Fibroblast of upper back skin (primary cell): ENCODE results near the gene HIPK3.
"Not testable (repeated sequence)": the region's sequence is repeated elsewhere in the genome, so short reads cannot be mapped to it uniquely, and the experiment has no call there.

Source experiments
- DNase-seq: peaks from one replicate; pipeline ENCODE4 v3.0.0-alpha.2; 2013

Gene HIPK3

GRCh38 chr11:33259869-33260268, 2.7 kb downstream of the HIPK3 start:
- DNase-seq: no peak

GRCh38 chr11:33261350-33261749, 4.2 kb downstream of the HIPK3 start:
- not testable (repeated sequence) for DNase-seq

GRCh38 chr11:33262011-33262645, 4.9 kb downstream of the HIPK3 start:
- DNase-seq: peak; percentile 25

- DNase-seq: no peak
Measured at GRCh38 chr11:33263549-33263948, 6.4 kb downstream of the HIPK3 start.

GRCh38 chr11:33264926-33265325, 7.7 kb downstream of the HIPK3 start:
- no peak for DNase-seq

- peak; percentile 46 for DNase-seq
Measured at GRCh38 chr11:33266393-33267215, 9.4 kb downstream of the HIPK3 start.

- DNase-seq: peak; percentile 44
Measured at GRCh38 chr11:33268945-33269540, 11.9 kb downstream of the HIPK3 start.

- no peak for DNase-seq
Measured at GRCh38 chr11:33269822-33270221, 12.6 kb downstream of the HIPK3 start.

GRCh38 chr11:33271059-33271458, 13.9 kb downstream of the HIPK3 start:
- no peak for DNase-seq

GRCh38 chr11:33272338-33273107, 15.3 kb downstream of the HIPK3 start:
- DNase-seq: no peak

- no peak for DNase-seq
Measured at GRCh38 chr11:33273656-33274055, 16.5 kb downstream of the HIPK3 start.

GRCh38 chr11:33280411-33280810, 23.2 kb downstream of the HIPK3 start:
- DNase-seq: no peak

GRCh38 chr11:33281758-33282157, 24.6 kb downstream of the HIPK3 start:
- DNase-seq: no peak

GRCh38 chr11:33284818-33285217, 27.6 kb downstream of the HIPK3 start:
- no peak for DNase-seq

GRCh38 chr11:33290319-33290718, 33.1 kb downstream of the HIPK3 start:
- no peak for DNase-seq

GRCh38 chr11:33291004-33291777, 34.0 kb downstream of the HIPK3 start:
- DNase-seq: no peak

- no peak for DNase-seq
Measured at GRCh38 chr11:33292311-33292710, 35.1 kb downstream of the HIPK3 start.

- no peak for DNase-seq
Measured at GRCh38 chr11:33294224-33294623, 37.0 kb downstream of the HIPK3 start.

GRCh38 chr11:33294797-33295196, 37.6 kb downstream of the HIPK3 start:
- DNase-seq: no peak

- DNase-seq: no peak
Measured at GRCh38 chr11:33296695-33297094, 39.5 kb downstream of the HIPK3 start.

GRCh38 chr11:33303541-33303940, 46.4 kb downstream of the HIPK3 start:
- no peak for DNase-seq

GRCh38 chr11:33306821-33307220, 49.6 kb downstream of the HIPK3 start:
- DNase-seq: not testable (repeated sequence)
